Gastrocnemius medialis (tissue), 4 donors: ENCODE results near the gene TRIM63. TPM values are rescaled to one million over a fixed set of nuclear protein-coding genes. Genes with fewer than 3 reads are reported as not detected.
"Not testable (repeated sequence)": the region's sequence is repeated elsewhere in the genome, so short reads cannot be mapped to it uniquely, and the experiment has no call there.

ENCODE experiments used
- ATAC-seq, 2 donors: fragments of 150-250 bp; one replicate each; pipeline ENCODE4 v1.9.1; 2016
- DNase-seq, 2 donors: peaks; one replicate each; pipeline ENCODE4 v3.0.0-alpha.2; 2019
- H3K27ac ChIP-seq, 4 donors: fragments of 200-600 bp; sonication (generic); 1 replicate in 1 of 4; 2 replicates in 3 of 4; pipeline ENCODE4 v1.5.1; 2016 to 2018; ENCODE audit warnings: mild to moderate bottlenecking in 2 of 4, moderate library complexity in 1 of 4
- H3K27me3 ChIP-seq, 3 donors: fragments of 200-600 bp; sonication (generic) in 2 of 3; 1 replicate in 1 of 3; 2 replicates in 2 of 3; pipeline versions ENCODE4 v1.5.1 to v1.6.0; 2016 to 2019; ENCODE audit warnings: mild to moderate bottlenecking in 1 of 3, moderate library complexity in 1 of 3
- H3K36me3 ChIP-seq, 2 donors: fragments of 200-600 bp; sonication (generic) in 1 of 2; one replicate each; pipeline ENCODE4 v1.5.1; 2017 to 2018
- H3K4me1 ChIP-seq, 2 donors: fragments of 200-600 bp; sonication (generic) in 1 of 2; one replicate each; pipeline ENCODE4 v1.5.1; 2016 to 2017; ENCODE audit warnings: mild to moderate bottlenecking in 2 of 2
- H3K4me3 ChIP-seq, 4 donors: fragments of 200-600 bp; sonication (generic) in 3 of 4; 1 replicate in 1 of 4; 2 replicates in 3 of 4; pipeline ENCODE4 v1.5.1; 2016 to 2019; ENCODE audit warnings: mild to moderate bottlenecking in 2 of 4
- H3K9me3 ChIP-seq, 3 donors: fragments of 200-600 bp; sonication (generic) in 2 of 3; 1 replicate in 1 of 3; 2 replicates in 2 of 3; pipeline ENCODE4 v1.5.1; 2016 to 2019
- POLR2A ChIP-seq, 2 donors: fragments of 450-650 bp; IDR thresholded peaks; one replicate each; pipeline ENCODE4 v1.6.1; 2017; ENCODE audit warnings: antibody characterized with exemption in 2 of 2, mild to moderate bottlenecking in 2 of 2, moderate library complexity in 2 of 2
- in situ Hi-C, 4 donors: fragments of 200-750 bp; cut with MboI; loops; one replicate each; pipeline versions ENCODE4 v1.15.0 to v1.8.0; 2017; ENCODE audit warnings: low sequenced_read_pairs in 4 of 4
- intact Hi-C: fragments of 100-400 bp; cut with DNase I; formaldehyde crosslinking; loops from one replicate; pipeline ENCODE4 v1.15.1; 2023; ENCODE audit warnings: low total_unique reads
- total RNA-seq, 4 donors: library from RNA; depleted of rRNA; stranded (reverse); fragments of >200 nt; gene quantifications; one replicate each; pipeline versions ENCODE4 v1.1.0 to v1.2.3, GENCODE V29; 2016
- TF ChIP-seq, protein P1 (sequence below), 5 experiments: fragments of 450-650 bp in 3 of 5; fragments of 200-600 bp in 2 of 5; sonication (generic) in 2 of 5; IDR thresholded peaks in 4 of 5; conservative IDR thresholded peaks in 1 of 5; 1 replicate in 4 of 5; 2 replicates in 1 of 5; pipeline ENCODE4 v1.5.1; 2016 to 2019; ENCODE audit warnings: antibody characterized with exemption in 5 of 5, mild to moderate bottlenecking in 3 of 5, moderate library complexity in 3 of 5

The TRIM63 gene
- total RNA-seq, 4 donors from 2014 or later = 1,040 to 4,298 (median 2,203) TPM

DNA sequence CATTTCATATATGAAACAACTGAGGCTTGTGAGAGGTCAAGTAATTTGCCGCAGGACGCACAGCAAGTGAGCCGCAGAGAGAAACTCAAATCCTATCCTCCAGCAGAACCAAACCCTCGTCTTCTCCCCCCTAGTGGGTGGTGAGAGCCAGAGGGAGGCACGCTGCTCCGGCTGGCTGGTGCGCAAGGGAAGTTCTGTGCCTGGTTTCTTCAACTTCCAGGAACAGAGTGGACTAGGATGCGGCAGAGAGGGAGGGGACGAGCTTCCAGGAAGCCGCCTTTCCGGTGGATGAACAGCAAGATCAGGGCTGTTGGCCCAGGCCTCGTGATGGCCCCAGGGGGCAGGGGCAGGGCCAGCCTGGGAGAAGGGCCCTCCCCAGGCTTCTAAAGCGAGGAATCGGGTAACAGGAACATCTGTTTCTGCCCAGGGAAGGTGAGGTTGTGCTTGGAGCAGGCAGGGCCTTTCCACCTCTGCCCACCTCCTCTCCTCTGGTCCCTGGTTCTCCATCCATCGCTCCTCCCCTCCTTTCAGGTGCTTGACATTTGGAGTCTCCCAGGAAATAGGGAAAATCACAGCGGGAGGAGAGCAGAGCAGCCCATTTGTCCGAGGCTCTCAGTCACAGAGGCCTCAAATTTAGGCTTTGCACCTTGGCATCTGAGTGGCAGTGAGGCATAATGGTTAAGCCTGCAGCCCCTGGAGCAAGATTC is 27.4 kb upstream of the TRIM63 start:
- intact Hi-C loops (loop anchor here (1.0 to 2.0 kb wide), 2 partner anchors 22 to 59 kb away; no protein-coding TSS in a partner anchor), in situ Hi-C loops (no loop called here)
- Histone ChIP-seq H3K36me3 (no peaks in the 10 kb centered on the region), H3K9me3 (no peaks in the 10 kb centered on the region), H3K27ac (peak overlapping the region; percentile 84 to 88 (median 84)), H3K4me1 (peaks cover 15 to 17% of the 10 kb centered on the region in 2 donors), H3K27me3 (no peaks in the 10 kb centered on the region), H3K4me3 (peak overlapping the region; percentile 23 to 43 (median 31))
- TF ChIP-seq POLR2A (IDR thresholded peaks at IDR 0.05) = peak; percentile 41 to 63
- TF ChIP-seq, protein P1, sequence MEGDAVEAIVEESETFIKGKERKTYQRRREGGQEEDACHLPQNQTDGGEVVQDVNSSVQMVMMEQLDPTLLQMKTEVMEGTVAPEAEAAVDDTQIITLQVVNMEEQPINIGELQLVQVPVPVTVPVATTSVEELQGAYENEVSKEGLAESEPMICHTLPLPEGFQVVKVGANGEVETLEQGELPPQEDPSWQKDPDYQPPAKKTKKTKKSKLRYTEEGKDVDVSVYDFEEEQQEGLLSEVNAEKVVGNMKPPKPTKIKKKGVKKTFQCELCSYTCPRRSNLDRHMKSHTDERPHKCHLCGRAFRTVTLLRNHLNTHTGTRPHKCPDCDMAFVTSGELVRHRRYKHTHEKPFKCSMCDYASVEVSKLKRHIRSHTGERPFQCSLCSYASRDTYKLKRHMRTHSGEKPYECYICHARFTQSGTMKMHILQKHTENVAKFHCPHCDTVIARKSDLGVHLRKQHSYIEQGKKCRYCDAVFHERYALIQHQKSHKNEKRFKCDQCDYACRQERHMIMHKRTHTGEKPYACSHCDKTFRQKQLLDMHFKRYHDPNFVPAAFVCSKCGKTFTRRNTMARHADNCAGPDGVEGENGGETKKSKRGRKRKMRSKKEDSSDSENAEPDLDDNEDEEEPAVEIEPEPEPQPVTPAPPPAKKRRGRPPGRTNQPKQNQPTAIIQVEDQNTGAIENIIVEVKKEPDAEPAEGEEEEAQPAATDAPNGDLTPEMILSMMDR (IDR thresholded peaks at IDR 0.05 in 4 of 5, conservative IDR thresholded peaks at IDR 0.05 in 1 of 5) = peak in 3 of 5 experiments; percentile 32 to 48 (median 40)
- ATAC-seq = peak; percentile 82 to 86
- DNase-seq = peak; percentile 77 to 84

DNA sequence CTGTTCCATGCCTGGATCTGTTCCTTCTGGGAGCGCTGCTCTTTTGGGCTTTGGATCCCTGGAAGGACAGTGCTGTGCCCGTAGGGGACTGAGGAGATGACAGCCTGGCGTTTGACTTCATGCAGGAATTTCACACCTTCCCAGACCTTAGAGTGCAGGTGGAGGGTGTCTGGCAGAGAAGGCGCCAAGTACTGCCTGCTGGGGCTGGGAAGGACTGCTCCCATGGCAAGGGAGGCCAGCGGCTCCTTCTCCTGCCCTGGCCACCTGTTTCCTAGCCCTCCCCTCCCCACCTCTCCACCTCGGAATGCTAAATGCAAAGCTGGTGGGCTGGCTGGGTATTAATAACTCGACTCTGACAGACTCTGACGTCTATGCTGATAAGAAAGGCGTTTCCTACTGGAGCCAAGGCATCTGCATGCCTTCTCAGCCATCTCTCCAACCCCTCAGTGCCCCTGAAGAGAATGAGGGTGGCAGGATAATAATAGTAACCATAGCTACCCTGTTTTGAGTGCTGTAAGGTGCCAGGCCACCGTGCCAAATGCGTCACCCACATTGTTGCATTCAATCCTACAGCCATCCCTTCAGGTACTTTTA is 26.7 kb upstream of the TRIM63 start:
- DNase-seq (peak in 1 of 2 donors; percentile 58), ATAC-seq (peak; percentile 19 to 60)
- intact Hi-C loops (loop anchor here (1.0 to 2.0 kb wide), 2 partner anchors 21 to 58 kb away; no protein-coding TSS in a partner anchor), in situ Hi-C loops (no loop called here)
- peaks cover 15 to 17% of the 10 kb centered on the region in 2 donors for H3K4me1 ChIP-seq
- no peaks in the 10 kb centered on the region for H3K36me3 ChIP-seq
- peak overlapping the region; percentile 84 to 88 (median 84) for H3K27ac ChIP-seq
- no peaks in the 10 kb centered on the region for H3K27me3 ChIP-seq
- peak overlapping the region; percentile 23 to 43 (median 31) for H3K4me3 ChIP-seq
- H3K9me3 ChIP-seq = no peaks in the 10 kb centered on the region
- TF ChIP-seq, protein P1 (IDR thresholded peaks at IDR 0.05 in 4 of 5, conservative IDR thresholded peaks at IDR 0.05 in 1 of 5) = no peak
- TF ChIP-seq POLR2A (IDR thresholded peaks at IDR 0.05) = no peak

DNA sequence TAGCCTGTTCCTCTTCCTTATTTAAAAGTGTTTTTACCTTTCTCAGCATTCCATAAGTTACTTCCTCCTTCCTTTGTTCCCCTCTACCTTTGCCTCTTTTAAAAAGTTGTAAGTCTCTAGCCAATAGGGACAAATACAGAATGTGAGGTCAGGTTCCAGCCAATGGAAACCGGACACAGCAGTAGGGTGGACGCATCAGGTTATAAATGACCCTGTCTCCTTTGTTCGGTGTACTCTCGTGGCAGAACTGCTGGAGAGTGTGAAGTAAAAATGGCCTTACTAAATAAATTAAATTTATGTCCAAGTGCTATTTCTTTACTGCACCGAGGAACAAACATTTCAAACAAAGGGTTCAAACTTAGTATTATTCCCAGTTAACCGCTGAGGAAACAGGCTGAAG is 26.1 kb upstream of the TRIM63 start:
- intact Hi-C loops = loop anchor here (1.0 kb wide), 1 partner anchor 9 kb away; no protein-coding TSS in a partner anchor
- peak overlapping the region in 3 of 4 donors; percentile 23 to 31 (median 31) for H3K4me3 ChIP-seq
- H3K36me3 ChIP-seq, ATAC-seq, DNase-seq, in situ Hi-C loops, H3K27me3 ChIP-seq, H3K9me3 ChIP-seq: not testable (repeated sequence)
- TF ChIP-seq POLR2A (IDR thresholded peaks at IDR 0.05) = peak; percentile 44 to 53
- H3K4me1 ChIP-seq = peaks cover 15 to 17% of the 10 kb centered on the region in 2 donors
- H3K27ac ChIP-seq = peak overlapping the region; percentile 84 to 88 (median 84)

DNA sequence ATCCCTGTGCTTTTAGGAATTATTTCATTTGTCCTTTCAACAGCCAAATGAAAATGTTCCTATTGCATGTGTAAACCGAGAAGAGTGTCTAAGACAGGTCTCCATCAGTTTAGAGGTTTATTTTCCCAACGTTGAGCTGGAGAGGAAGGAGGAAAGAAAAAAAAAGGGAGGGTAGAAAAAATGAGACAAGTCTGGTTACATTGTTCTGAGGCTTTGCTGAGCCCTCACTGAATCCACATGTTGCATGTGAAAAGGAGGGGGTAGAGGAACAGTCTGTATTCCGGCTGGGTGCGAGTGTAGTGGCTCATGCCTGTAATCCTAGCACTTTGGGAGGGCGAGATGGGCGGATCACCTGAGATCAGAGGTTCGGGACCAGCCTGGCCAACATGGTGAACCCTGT is 25.0 kb upstream of the TRIM63 start:
- Histone ChIP-seq H3K36me3 (no peaks in the 10 kb centered on the region), H3K4me1 (peaks cover 15 to 17% of the 10 kb centered on the region in 2 donors), H3K4me3 (no peak overlapping the region), H3K27ac (no peak overlapping the region), H3K9me3 (no peaks in the 10 kb centered on the region), H3K27me3 (no peaks in the 10 kb centered on the region)
- DNase-seq = no peak
- no peak for ATAC-seq
- no peak for TF ChIP-seq POLR2A (IDR thresholded peaks at IDR 0.05)
- TF ChIP-seq, protein P1 (IDR thresholded peaks at IDR 0.05 in 4 of 5, conservative IDR thresholded peaks at IDR 0.05 in 1 of 5) = no peak
- in situ Hi-C loops (no loop called here), intact Hi-C loops (no loop called here)

DNA sequence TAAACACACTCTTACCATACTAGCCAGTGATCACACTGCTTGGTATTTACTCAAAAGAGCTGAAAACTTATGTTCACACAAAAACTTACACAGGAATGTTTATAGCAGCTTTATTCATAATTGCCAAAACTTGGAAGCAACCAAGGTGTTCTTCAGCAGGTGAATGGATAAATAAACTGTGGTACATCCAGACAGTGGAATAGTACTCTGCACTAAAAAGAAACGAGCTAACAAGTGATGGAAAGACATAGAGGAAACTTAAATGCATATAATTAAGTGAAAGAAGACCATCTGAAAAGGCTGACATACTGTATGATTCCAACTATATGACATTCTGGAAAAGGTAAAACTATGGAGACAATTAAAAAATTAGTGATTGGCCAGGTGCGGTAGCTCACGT is 23.5 kb upstream of the TRIM63 start:
- DNase-seq (no peak), ATAC-seq (no peak)
- H3K27me3 ChIP-seq = no peaks in the 10 kb centered on the region
- no peak overlapping the region for H3K4me3 ChIP-seq
- H3K36me3 ChIP-seq = no peaks in the 10 kb centered on the region
- peaks cover 17 to 20% of the 10 kb centered on the region in 2 donors for H3K4me1 ChIP-seq
- no peak overlapping the region for H3K27ac ChIP-seq
- intact Hi-C loops = no loop called here
- in situ Hi-C loops = no loop called here
- no peak for TF ChIP-seq POLR2A (IDR thresholded peaks at IDR 0.05)
- TF ChIP-seq, protein P1 (IDR thresholded peaks at IDR 0.05 in 4 of 5, conservative IDR thresholded peaks at IDR 0.05 in 1 of 5) = no peak
- H3K9me3 ChIP-seq = no peaks in the 10 kb centered on the region
